Measurements from ENCODE around the gene UCK2. TPM values are rescaled to one million over a fixed set of nuclear protein-coding genes. Genes with fewer than 3 reads are reported as not detected.

Gene UCK2
- total RNA-seq, 1 donor from 2014 or later = 110 TPM

DNA sequence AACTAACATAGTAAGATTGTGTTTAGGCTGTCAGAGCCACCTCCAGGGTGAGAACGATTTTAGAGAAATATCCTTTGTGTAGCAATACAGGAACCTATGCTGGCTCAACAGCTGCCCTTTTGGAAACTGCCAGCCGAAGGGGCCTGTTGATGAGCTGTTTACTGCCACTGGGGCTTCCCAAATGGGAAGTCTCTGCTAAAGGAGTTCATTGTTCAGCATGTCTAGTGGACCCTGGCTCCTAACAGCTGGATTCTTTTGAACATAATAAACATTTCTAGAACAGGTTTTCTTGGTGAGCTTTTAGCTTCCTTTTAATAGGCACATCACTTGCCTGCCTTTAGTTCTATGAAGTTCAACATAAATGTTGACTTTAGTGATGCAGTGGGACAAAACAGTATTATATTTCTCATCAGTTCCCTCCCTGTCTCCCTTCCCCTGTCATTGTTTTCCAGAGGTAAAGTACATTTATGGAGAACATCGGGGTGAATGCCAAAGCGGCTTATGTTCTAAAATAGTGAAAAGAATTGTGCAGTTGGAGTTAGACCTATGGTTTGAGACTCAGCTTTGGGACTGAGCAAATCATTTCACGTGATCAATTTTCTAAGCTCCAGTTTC, 57.4 kb downstream of the UCK2 start:
- H3K36me3 Mint-ChIP-seq (ENCODE audit: low read depth) = peaks cover 4% of the 10 kb centered on the region
- peaks cover 32% of the 10 kb centered on the region for H3K4me1 Mint-ChIP-seq
- H3K27ac Mint-ChIP-seq = no peak overlapping the region
- no peaks in the 10 kb centered on the region for H3K27me3 Mint-ChIP-seq
- no peak overlapping the region for H3K4me3 Mint-ChIP-seq
- intact Hi-C loops (cut with micrococcal nuclease) = no loop called here
- DNase-seq = no peak
- no peaks in the 10 kb centered on the region for H3K9me3 Mint-ChIP-seq

DNA sequence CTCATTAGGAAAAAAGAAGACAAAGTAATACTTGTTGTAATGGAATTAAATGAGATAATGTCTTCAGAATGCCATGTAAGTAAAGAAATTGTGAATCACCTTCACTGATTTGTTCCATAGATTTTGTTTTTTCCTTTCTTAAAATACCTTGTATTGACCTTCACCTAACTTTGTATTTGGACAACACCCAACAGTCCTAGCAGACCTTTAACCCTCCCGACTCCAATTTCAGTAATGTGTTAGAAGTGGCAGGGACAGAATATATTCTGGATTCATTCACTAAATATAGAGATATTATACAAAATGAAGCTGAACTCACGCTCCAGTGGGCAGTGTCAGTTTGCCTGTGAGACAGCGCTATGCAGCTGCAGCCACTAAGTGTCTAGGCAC, 57.9 kb downstream of the UCK2 start:
- no peaks in the 10 kb centered on the region for H3K27me3 Mint-ChIP-seq
- H3K4me1 Mint-ChIP-seq = peaks cover 29% of the 10 kb centered on the region
- DNase-seq = no peak
- peaks cover 7% of the 10 kb centered on the region for H3K36me3 Mint-ChIP-seq (ENCODE audit: low read depth)
- H3K27ac Mint-ChIP-seq = no peak overlapping the region
- H3K4me3 Mint-ChIP-seq = no peak overlapping the region
- intact Hi-C loops (cut with micrococcal nuclease) = no loop called here
- H3K9me3 Mint-ChIP-seq = no peaks in the 10 kb centered on the region

DNA sequence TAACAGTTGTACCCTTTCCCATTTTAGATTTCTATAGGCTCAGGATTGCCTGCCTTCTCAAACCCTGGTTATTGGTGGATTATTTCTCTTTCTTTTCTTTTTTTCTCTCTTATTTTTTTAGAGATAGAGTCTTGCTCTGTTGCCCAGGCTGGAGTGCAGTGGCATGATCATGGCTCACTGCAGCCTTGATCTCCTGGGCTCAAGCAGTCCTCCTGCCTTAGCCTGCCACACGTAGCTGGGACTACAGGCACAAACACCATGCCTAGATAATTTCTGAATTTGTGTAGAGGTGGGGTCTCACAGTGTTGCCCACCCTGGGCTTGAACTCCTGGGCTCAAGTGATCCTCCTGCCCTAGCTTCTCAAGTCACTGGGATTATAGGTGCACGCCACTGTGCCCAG, 58.8 kb downstream of the UCK2 start:
- Mint-ChIP-seq H3K36me3 (ENCODE audit: low read depth) (peaks cover 13% of the 10 kb centered on the region), H3K4me1 (peaks cover 28% of the 10 kb centered on the region)
- intact Hi-C loops (cut with micrococcal nuclease) = no loop called here

DNA sequence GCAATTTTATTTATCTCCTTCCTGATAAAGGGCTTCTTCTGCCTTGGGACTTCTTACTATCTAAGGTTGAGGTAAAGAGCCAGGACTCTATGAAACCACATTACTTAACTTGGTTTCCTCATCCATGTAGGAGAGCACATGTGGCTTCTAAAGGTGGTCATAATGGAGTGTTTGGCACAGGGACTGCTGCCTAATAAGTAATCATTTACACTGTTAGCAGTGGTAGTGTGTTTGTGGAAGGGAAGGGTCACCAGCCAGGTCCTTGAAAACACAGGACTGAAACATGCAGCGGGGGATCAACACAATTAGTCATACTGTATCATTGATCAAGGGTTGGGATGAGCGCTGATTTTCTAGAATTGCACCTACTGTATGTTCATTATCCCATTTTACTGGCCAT, 59.6 kb downstream of the UCK2 start:
- H3K9me3 Mint-ChIP-seq = no peaks in the 10 kb centered on the region
- H3K27me3 Mint-ChIP-seq = no peaks in the 10 kb centered on the region
- H3K4me3 Mint-ChIP-seq = no peak overlapping the region
- intact Hi-C loops (cut with micrococcal nuclease) = no loop called here
- H3K27ac Mint-ChIP-seq = no peak overlapping the region
- no peak for DNase-seq
- peaks cover 20% of the 10 kb centered on the region for H3K36me3 Mint-ChIP-seq (ENCODE audit: low read depth)
- H3K4me1 Mint-ChIP-seq = peaks cover 26% of the 10 kb centered on the region

More for the DNA sequence above, 58.8 kb downstream of the UCK2 start:
- no peak for DNase-seq
- H3K27me3 Mint-ChIP-seq = no peaks in the 10 kb centered on the region
- no peak overlapping the region for H3K27ac Mint-ChIP-seq
- no peak overlapping the region for H3K4me3 Mint-ChIP-seq
- no peaks in the 10 kb centered on the region for H3K9me3 Mint-ChIP-seq

DNA sequence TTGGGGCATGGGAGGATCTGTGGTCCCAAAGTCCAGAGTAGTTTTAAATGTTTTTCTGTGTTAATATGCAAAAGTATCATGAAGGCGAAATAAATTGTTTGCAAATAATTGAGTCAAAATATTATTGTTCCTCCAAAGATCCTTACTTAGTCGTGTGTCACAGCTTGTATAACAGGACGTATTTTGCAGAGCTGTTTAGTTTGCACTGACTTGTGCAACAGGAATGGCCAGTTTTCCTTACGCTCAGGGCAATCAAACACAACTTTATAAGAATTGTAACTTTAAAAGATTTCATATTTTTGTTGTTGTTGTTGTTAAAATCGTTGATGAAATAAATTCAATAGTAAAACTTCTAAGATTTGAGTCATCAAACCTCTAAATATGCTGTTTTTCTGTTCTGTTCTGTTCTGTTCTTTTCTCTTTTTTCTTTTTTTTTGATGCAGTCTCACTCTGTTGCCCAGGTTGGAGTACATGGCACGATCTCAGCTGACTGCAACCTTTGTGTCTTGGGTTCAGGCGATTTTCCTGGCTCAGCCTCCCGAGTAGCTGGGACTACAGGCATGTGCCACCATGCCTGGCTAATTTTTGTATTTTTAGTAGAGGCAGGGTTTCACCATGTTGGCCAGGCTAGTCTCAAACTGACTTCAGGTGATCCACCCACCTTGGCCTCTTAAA, 60.6 kb downstream of the UCK2 start:
- Mint-ChIP-seq H3K4me3 (no peak overlapping the region), H3K36me3 (ENCODE audit: low read depth) (peaks cover 26% of the 10 kb centered on the region), H3K4me1 (peaks cover 22% of the 10 kb centered on the region), H3K27ac (no peak overlapping the region), H3K9me3 (no peaks in the 10 kb centered on the region), H3K27me3 (no peaks in the 10 kb centered on the region)
- DNase-seq = no peak
- intact Hi-C loops (cut with micrococcal nuclease) = no loop called here

DNA sequence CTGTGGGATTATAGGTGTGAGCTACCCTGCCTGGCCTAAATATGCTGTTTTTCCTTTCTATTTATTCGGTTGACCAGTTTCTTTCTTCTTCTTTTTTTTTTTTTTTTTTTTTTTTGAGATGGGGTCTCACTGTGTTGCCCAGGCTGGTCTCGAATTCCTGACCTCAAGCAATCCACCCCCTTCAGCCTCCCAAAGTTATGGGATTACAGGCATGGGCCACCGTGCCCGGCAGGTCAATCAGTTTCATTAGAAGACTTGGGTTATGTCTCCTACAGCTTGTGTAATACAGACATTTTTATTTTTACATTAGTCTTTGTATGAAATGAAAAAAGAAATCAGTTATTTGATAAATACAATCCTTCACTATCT, 61.1 kb downstream of the UCK2 start:
- no peak overlapping the region for H3K4me3 Mint-ChIP-seq
- H3K27me3 Mint-ChIP-seq = no peaks in the 10 kb centered on the region
- H3K9me3 Mint-ChIP-seq = no peaks in the 10 kb centered on the region
- intact Hi-C loops (cut with micrococcal nuclease) = no loop called here
- DNase-seq = no peak
- peaks cover 17% of the 10 kb centered on the region for H3K4me1 Mint-ChIP-seq
- peaks cover 30% of the 10 kb centered on the region for H3K36me3 Mint-ChIP-seq (ENCODE audit: low read depth)
- H3K27ac Mint-ChIP-seq = no peak overlapping the region

DNA sequence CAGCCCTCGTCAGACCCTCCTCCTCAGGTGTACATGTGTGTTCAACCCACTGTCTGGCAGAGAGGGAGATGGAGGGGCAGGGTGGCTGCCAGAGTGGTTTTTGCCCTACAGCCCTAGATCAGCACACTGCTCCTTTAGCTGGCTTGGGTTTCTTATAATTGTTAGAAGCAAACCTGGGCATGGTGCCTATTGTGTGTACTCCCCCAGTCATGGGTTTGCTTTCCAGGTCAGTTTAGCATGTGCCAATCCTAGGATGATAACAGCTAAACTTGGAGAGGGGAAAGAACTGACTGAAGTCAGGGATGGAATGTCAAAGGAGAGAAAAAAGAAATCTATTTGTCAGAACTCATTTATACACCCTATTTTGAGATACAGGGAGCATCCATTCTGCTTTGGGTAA, 63.3 kb downstream of the UCK2 start:
- Mint-ChIP-seq H3K36me3 (ENCODE audit: low read depth) (peaks cover 31% of the 10 kb centered on the region), H3K4me1 (peaks cover 8% of the 10 kb centered on the region), H3K27ac (no peak overlapping the region), H3K4me3 (no peak overlapping the region), H3K9me3 (no peaks in the 10 kb centered on the region), H3K27me3 (no peaks in the 10 kb centered on the region)
- intact Hi-C loops (cut with micrococcal nuclease) = no loop called here
- no peak for DNase-seq

DNA sequence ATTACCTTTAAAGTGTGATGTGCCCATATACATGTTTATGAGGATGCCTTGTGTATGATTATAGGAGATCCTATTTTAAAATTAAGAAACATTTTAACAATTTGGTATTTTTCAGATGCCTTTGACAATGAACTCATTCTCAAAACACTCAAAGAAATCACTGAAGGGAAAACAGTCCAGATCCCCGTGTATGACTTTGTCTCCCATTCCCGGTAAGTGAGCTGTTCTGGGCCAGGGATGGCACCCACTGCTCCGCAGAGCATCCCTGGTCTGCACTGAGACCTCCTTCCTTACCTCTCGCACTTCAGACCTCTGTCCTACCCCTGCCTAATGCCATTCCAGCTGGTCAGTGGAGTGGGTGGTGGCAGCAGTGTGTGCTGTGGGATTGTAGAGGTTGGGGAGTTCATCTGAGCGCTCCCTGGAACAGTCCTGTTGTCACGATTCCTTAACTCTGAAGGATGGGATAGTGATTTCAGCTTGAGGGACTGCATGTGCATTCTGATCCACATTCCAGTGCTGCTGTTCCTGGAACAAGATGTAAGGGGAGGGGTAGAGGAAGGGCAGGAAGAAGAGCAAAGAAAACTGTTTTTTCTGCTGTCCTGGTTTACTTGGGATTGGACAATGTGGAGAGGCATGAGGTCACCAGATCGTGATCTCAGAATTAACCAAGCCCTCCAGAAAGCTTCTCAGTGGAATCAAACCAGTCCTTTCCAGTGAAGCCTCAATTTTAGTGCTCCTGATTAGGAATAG, 63.9 kb downstream of the UCK2 start:
- Mint-ChIP-seq H3K27ac (no peak overlapping the region), H3K27me3 (no peaks in the 10 kb centered on the region), H3K36me3 (ENCODE audit: low read depth) (peaks cover 33% of the 10 kb centered on the region), H3K9me3 (no peaks in the 10 kb centered on the region), H3K4me1 (peaks cover 8% of the 10 kb centered on the region), H3K4me3 (no peak overlapping the region)
- DNase-seq = no peak
- intact Hi-C loops (cut with micrococcal nuclease) = no loop called here

DNA sequence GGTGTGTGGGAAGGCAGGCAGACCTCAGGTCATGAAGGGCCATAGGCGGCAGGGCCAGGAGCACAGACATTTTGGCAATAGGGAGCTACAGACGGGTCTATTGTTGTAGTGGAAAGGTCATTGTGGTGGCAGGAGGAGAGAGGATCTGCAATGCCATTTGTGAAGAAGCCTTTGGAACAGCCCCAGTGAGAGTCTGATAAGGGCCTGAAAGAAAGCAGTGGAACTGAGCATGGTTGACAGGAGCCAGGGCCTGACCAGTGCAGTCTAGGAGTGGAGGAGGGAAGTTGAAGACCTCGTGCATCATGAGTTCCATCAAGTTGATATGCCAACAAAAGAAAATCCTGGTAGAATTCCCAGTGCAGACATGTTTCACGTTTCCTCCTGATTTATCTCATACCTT, 65.5 kb downstream of the UCK2 start:
- H3K36me3 Mint-ChIP-seq (ENCODE audit: low read depth) = peaks cover 38% of the 10 kb centered on the region
- H3K4me3 Mint-ChIP-seq = no peak overlapping the region
- intact Hi-C loops (cut with micrococcal nuclease) = no loop called here
- no peak for DNase-seq
- H3K27ac Mint-ChIP-seq = no peak overlapping the region
- peaks cover 10% of the 10 kb centered on the region for H3K4me1 Mint-ChIP-seq
- H3K9me3 Mint-ChIP-seq = no peaks in the 10 kb centered on the region
- H3K27me3 Mint-ChIP-seq = no peaks in the 10 kb centered on the region

DNA sequence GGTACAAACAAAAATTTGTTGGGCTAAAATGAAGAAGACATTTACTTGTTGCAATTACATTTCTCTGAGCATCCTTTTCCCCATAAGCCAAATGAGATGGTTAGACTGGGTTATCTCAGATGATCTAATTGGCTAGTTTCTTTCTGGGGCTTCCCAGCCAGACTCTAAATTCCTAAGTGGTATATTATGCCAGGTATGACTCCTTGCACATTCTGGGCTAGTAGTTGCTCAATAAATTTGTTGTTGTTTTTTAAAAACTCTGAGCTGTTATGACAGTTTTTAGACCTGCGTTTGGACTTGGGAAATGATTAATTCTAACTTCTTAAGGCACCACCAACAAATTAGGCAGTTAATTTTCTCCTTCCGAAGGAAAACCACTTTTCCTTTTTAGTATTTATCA, 66.1 kb downstream of the UCK2 start:
- no peaks in the 10 kb centered on the region for H3K27me3 Mint-ChIP-seq
- intact Hi-C loops (cut with micrococcal nuclease) = no loop called here
- no peaks in the 10 kb centered on the region for H3K9me3 Mint-ChIP-seq
- no peak overlapping the region for H3K27ac Mint-ChIP-seq
- peaks cover 44% of the 10 kb centered on the region for H3K36me3 Mint-ChIP-seq (ENCODE audit: low read depth)
- H3K4me3 Mint-ChIP-seq = no peak overlapping the region
- DNase-seq = no peak
- peaks cover 10% of the 10 kb centered on the region for H3K4me1 Mint-ChIP-seq

DNA sequence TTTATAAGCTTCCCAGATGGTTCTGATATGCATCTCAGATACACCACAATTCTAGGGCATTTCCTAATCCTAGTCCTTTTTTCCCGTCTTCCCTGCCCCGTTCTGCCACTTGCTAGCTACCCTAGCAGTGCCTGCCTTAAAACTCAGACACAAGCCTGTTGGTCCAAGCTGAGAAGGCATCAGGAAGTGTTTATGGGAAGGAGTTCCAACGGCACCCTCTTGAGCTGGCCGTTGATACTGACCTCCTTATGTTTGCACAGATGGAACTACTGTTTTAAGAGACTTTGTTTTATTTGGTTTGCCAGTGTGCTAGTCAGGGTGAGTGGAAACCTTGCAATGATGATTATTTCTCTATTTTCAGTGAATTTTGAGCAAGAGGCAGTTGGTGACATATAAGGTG, 67.2 kb downstream of the UCK2 start:
- no peak overlapping the region for H3K4me3 Mint-ChIP-seq
- no peak overlapping the region for H3K27ac Mint-ChIP-seq
- DNase-seq = no peak
- peaks cover 50% of the 10 kb centered on the region for H3K36me3 Mint-ChIP-seq (ENCODE audit: low read depth)
- H3K9me3 Mint-ChIP-seq = no peaks in the 10 kb centered on the region
- peaks cover 10% of the 10 kb centered on the region for H3K4me1 Mint-ChIP-seq
- H3K27me3 Mint-ChIP-seq = no peaks in the 10 kb centered on the region
- intact Hi-C loops (cut with micrococcal nuclease) = no loop called here

DNA sequence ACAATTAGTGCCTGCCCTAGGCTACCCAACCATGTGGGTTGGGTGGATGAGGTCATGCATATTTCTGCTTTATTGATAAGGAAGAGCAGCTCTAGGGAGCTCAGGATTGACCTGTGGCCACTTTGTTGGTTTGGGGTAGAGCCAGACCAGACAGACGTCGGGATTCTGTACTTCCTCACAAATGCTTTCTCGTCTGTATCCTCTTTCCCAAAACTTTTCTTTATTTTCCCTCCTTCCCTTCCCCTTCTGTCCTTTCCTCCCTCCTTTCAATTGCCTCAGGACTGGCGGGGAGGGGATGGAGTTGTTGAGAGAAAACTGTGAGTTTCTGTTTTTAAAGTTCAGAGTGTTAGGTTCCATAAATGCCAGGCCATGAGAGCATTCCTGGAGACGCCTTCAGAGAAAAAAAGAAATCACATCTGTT, 68.0 kb downstream of the UCK2 start:
- Mint-ChIP-seq H3K9me3 (no peaks in the 10 kb centered on the region), H3K27ac (no peak overlapping the region), H3K36me3 (ENCODE audit: low read depth) (peaks cover 45% of the 10 kb centered on the region), H3K4me1 (peaks cover 16% of the 10 kb centered on the region), H3K27me3 (no peaks in the 10 kb centered on the region), H3K4me3 (no peak overlapping the region)
- DNase-seq = no peak
- intact Hi-C loops (cut with micrococcal nuclease) = no loop called here

DNA sequence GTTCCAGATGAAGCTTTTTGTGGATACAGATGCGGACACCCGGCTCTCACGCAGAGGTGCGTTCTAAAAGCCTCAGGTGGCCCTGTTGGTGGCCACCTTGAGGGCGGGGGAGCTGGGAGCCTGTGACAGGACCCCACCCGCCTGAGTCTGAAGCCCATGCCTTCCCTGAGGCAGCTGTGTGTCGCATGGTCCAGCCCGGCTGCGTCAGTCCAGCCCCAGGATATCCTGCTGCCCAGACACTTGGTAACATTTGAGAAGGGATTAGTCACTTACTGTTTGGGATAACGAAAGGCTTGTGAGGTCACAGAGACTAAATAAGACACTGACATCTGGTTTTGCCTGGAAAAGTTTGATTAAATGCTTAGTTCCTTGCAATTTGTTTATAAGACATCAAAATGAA, 68.9 kb downstream of the UCK2 start:
- Mint-ChIP-seq H3K36me3 (ENCODE audit: low read depth) (peaks cover 39% of the 10 kb centered on the region), H3K9me3 (no peaks in the 10 kb centered on the region)
- intact Hi-C loops (cut with micrococcal nuclease) = no loop called here

More for the DNA sequence above, 68.9 kb downstream of the UCK2 start:
- DNase-seq = no peak
- no peak overlapping the region for H3K27ac Mint-ChIP-seq
- no peaks in the 10 kb centered on the region for H3K27me3 Mint-ChIP-seq
- peaks cover 19% of the 10 kb centered on the region for H3K4me1 Mint-ChIP-seq
- H3K4me3 Mint-ChIP-seq = no peak overlapping the region

Data from activated CD4-positive, alpha-beta T cell treated with anti-CD3 and anti-CD28 coated beads, Interleukin-2, amount 10 ng/mL, durations not matched to agents 24 days and 14 days (primary cell).